Neural cell (in vitro differentiated cells): ENCODE data around the gene TECTB.
"Not testable (repeated sequence)": the region's sequence is repeated elsewhere in the genome, so short reads cannot be mapped to it uniquely, and the experiment has no call there.

Source experiments
- CTCF ChIP-seq: fragments of 450-650 bp; IDR thresholded peaks from 2 replicates; pipeline ENCODE4 v1.5.1; 2014; ENCODE audit warnings: antibody characterized with exemption, mild to moderate bottlenecking, moderate library complexity; ENCODE audit not compliant: poor library complexity, severe bottlenecking
- POLR2AphosphoS5 ChIP-seq: IDR thresholded peaks from 2 replicates; pipeline ENCODE4 v1.6.1; 2012
- RAD21 ChIP-seq: fragments of 450-650 bp; conservative IDR thresholded peaks from 2 replicates; pipeline ENCODE4 v1.6.1; 2014; ENCODE audit warnings: antibody characterized with exemption, mild to moderate bottlenecking, moderate library complexity

- TF ChIP-seq CTCF, RAD21, POLR2AphosphoS5: not testable (repeated sequence)
Observed at GRCh38 chr10:112251238-112251637, 32.0 kb upstream of the TECTB start.
